ENCODE measurements around the gene BICC1.

DNA sequence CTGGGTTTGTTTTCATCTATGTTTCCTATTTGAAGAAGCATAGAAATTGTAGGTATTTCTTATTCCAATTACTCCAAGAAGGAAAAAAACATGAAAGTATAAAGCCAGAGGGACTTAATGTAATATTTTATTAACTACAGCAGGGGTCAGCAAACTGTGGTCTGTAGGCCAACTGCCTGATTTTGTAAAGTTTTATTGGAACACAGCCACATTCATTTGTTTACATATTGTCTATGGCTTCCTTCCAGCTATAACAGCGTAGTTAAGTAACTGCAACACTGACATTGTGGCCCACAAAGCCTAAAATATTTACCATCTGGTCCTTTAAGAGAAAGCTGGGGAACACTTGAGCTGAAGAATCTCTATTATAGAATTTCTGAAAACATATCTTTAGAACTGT, 306.2 kb downstream of the BICC1 start:
- TF ChIP-seq SIN3A (IDR thresholded peaks at IDR 0.05; ENCODE audit: borderline replicate concordance, insufficient read depth, low read length), result no peak
- TF ChIP-seq, protein P1, sequence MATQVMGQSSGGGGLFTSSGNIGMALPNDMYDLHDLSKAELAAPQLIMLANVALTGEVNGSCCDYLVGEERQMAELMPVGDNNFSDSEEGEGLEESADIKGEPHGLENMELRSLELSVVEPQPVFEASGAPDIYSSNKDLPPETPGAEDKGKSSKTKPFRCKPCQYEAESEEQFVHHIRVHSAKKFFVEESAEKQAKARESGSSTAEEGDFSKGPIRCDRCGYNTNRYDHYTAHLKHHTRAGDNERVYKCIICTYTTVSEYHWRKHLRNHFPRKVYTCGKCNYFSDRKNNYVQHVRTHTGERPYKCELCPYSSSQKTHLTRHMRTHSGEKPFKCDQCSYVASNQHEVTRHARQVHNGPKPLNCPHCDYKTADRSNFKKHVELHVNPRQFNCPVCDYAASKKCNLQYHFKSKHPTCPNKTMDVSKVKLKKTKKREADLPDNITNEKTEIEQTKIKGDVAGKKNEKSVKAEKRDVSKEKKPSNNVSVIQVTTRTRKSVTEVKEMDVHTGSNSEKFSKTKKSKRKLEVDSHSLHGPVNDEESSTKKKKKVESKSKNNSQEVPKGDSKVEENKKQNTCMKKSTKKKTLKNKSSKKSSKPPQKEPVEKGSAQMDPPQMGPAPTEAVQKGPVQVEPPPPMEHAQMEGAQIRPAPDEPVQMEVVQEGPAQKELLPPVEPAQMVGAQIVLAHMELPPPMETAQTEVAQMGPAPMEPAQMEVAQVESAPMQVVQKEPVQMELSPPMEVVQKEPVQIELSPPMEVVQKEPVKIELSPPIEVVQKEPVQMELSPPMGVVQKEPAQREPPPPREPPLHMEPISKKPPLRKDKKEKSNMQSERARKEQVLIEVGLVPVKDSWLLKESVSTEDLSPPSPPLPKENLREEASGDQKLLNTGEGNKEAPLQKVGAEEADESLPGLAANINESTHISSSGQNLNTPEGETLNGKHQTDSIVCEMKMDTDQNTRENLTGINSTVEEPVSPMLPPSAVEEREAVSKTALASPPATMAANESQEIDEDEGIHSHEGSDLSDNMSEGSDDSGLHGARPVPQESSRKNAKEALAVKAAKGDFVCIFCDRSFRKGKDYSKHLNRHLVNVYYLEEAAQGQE (IDR thresholded peaks at IDR 0.05; ENCODE audit: insufficient read depth in 1 of 2, low read depth in 2 of 2, low read length in 2 of 2), result no peak
- TF ChIP-seq POLR2AphosphoS5 (IDR thresholded peaks at IDR 0.05; ENCODE audit: low read depth, low read length), result no peak
